ENCODE data around the gene GSE1. TPM values are rescaled to one million over a fixed set of nuclear protein-coding genes. Genes with fewer than 3 reads are reported as not detected.

The GSE1 gene
- total and polyA plus RNA-seq, 2 of the 13 experiments (the other 11 are each of a cell fraction or from before 2014, with no cell fraction given) = 16.1 to 31.2 TPM

DNA sequence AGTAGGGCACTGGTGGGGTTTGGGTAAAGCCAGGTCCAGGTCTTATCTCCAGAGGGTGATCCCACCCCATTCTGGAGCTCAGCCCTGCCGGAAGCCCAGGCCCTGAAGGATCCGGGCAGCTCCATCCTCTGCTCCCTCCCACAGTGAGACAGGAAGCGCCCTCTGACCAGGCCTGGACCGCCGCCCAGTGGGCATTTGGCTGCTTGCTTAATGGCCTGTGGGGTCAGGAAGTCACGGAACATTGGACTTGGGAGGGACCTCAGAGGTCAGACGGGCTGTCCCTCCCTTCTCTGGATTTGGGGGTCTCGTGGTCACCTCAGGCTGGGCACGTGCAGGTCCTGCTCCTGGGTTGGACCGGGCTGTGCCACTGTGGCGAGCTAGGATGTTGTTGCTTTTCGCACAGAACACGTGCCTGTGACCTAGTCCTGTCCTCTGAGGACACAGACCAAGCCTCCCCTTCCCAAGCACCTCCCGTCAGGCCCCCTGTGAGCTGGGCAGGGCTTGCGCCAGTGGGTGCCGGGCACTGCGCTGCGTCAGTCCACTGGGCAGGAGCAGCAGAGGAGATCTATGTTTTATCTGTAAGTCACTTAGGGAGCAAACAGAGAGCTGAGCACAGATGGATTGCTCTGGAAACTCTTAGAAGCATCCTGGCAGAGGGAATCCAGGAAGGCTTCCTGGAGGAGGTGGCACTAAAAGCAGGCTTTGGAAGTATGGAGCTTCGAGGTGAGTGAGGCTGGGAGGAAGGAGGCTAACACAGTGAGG lies 49.4 kb upstream of the GSE1 start (continued):
- TF ChIP-seq, protein P1, sequence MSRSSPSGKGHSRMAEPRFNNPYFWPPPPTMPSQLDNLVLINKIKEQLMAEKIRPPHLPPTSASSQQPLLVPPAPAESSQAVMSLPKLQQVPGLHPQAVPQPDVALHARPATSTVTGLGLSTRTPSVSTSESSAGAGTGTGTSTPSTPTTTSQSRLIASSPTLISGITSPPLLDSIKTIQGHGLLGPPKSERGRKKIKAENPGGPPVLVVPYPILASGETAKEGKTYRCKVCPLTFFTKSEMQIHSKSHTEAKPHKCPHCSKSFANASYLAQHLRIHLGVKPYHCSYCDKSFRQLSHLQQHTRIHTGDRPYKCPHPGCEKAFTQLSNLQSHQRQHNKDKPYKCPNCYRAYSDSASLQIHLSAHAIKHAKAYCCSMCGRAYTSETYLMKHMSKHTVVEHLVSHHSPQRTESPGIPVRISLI (CRISPR knock-in tag; IDR thresholded peaks at IDR 0.05; ENCODE audit: borderline replicate concordance) = 0 out of 2 replicates have a peak, but pooled peaks have one; percentile 43
- TF ChIP-seq FIP1L1 (IDR thresholded peaks at IDR 0.05; ENCODE audit: borderline replicate concordance, insufficient read depth, low read depth, low read length) (no peak), KDM3A (CRISPR knock-in tag; IDR thresholded peaks at IDR 0.05; ENCODE audit: low read depth) (peak; percentile 86; the same call in 1 of the 2 replicates), ZNF577 (CRISPR knock-in tag; IDR thresholded peaks at IDR 0.05; ENCODE audit: borderline replicate concordance, low read depth) (no peak), XRCC5 (optimal IDR thresholded peaks at IDR 0.05; ENCODE audit: low read length) (peak; percentile 89), MTA1 (CRISPR knock-in tag; IDR thresholded peaks at IDR 0.05; ENCODE audit: borderline replicate concordance) (peak; percentile 98), ZNF460 (CRISPR knock-in tag; IDR thresholded peaks at IDR 0.05; ENCODE audit: borderline replicate concordance) (no peak), ZNF232 (CRISPR knock-in tag; IDR thresholded peaks at IDR 0.05; ENCODE audit: borderline replicate concordance) (no peak), ZNF256 (CRISPR knock-in tag; conservative IDR thresholded peaks at IDR 0.05) (no peak), ZBTB7A (CRISPR knock-in tag; IDR thresholded peaks at IDR 0.05) (peak; percentile 95), ATF7 (IDR thresholded peaks at IDR 0.05) (no peak), ATF7 (CRISPR knock-in tag; IDR thresholded peaks at IDR 0.05) (peak; percentile 63; the same call in 1 of the 2 replicates), ELF3 (CRISPR knock-in tag; IDR thresholded peaks at IDR 0.05) (peak; percentile 82), MZF1 (CRISPR knock-in tag; IDR thresholded peaks at IDR 0.05; ENCODE audit: borderline replicate concordance) (no peak), ESRRA (CRISPR knock-in tag; IDR thresholded peaks at IDR 0.05; ENCODE audit: low read depth) (peak; percentile 97), PHB2 (IDR thresholded peaks at IDR 0.05; ENCODE audit: partially characterized antibody) (no peak)
- TF ChIP-seq, protein P2, sequence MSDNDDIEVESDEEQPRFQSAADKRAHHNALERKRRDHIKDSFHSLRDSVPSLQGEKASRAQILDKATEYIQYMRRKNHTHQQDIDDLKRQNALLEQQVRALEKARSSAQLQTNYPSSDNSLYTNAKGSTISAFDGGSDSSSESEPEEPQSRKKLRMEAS (IDR thresholded peaks at IDR 0.05) = peak; percentile 67; the same call in 1 of the 2 replicates
- TF ChIP-seq, protein P3, sequence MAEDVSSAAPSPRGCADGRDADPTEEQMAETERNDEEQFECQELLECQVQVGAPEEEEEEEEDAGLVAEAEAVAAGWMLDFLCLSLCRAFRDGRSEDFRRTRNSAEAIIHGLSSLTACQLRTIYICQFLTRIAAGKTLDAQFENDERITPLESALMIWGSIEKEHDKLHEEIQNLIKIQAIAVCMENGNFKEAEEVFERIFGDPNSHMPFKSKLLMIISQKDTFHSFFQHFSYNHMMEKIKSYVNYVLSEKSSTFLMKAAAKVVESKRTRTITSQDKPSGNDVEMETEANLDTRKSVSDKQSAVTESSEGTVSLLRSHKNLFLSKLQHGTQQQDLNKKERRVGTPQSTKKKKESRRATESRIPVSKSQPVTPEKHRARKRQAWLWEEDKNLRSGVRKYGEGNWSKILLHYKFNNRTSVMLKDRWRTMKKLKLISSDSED (CRISPR knock-in tag; IDR thresholded peaks at IDR 0.05) = no peak
- TF ChIP-seq, protein P4, sequence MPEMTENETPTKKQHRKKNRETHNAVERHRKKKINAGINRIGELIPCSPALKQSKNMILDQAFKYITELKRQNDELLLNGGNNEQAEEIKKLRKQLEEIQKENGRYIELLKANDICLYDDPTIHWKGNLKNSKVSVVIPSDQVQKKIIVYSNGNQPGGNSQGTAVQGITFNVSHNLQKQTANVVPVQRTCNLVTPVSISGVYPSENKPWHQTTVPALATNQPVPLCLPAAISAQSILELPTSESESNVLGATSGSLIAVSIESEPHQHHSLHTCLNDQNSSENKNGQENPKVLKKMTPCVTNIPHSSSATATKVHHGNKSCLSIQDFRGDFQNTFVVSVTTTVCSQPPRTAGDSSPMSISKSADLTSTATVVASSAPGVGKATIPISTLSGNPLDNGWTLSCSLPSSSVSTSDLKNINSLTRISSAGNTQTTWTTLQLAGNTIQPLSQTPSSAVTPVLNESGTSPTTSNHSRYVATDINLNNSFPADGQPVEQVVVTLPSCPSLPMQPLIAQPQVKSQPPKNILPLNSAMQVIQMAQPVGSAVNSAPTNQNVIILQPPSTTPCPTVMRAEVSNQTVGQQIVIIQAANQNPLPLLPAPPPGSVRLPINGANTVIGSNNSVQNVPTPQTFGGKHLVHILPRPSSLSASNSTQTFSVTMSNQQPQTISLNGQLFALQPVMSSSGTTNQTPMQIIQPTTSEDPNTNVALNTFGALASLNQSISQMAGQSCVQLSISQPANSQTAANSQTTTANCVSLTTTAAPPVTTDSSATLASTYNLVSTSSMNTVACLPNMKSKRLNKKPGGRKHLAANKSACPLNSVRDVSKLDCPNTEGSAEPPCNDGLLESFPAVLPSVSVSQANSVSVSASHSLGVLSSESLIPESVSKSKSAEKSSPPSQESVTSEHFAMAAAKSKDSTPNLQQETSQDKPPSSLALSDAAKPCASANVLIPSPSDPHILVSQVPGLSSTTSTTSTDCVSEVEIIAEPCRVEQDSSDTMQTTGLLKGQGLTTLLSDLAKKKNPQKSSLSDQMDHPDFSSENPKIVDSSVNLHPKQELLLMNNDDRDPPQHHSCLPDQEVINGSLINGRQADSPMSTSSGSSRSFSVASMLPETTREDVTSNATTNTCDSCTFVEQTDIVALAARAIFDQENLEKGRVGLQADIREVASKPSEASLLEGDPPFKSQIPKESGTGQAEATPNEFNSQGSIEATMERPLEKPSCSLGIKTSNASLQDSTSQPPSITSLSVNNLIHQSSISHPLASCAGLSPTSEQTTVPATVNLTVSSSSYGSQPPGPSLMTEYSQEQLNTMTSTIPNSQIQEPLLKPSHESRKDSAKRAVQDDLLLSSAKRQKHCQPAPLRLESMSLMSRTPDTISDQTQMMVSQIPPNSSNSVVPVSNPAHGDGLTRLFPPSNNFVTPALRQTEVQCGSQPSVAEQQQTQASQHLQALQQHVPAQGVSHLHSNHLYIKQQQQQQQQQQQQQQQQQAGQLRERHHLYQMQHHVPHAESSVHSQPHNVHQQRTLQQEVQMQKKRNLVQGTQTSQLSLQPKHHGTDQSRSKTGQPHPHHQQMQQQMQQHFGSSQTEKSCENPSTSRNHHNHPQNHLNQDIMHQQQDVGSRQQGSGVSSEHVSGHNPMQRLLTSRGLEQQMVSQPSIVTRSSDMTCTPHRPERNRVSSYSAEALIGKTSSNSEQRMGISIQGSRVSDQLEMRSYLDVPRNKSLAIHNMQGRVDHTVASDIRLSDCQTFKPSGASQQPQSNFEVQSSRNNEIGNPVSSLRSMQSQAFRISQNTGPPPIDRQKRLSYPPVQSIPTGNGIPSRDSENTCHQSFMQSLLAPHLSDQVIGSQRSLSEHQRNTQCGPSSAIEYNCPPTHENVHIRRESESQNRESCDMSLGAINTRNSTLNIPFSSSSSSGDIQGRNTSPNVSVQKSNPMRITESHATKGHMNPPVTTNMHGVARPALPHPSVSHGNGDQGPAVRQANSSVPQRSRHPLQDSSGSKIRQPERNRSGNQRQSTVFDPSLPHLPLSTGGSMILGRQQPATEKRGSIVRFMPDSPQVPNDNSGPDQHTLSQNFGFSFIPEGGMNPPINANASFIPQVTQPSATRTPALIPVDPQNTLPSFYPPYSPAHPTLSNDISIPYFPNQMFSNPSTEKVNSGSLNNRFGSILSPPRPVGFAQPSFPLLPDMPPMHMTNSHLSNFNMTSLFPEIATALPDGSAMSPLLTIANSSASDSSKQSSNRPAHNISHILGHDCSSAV (CRISPR knock-in tag; IDR thresholded peaks at IDR 0.05; ENCODE audit: borderline replicate concordance) = no peak
